ENCODE measurements around the gene TTK. TPM values are rescaled to one million over a fixed set of nuclear protein-coding genes. Genes with fewer than 3 reads are reported as not detected.

Gene TTK
- total and polyA plus RNA-seq, 8 donors, result 2.6 to 35.1 (median 15.9) TPM

- DNase-seq, result peak in 2 of 4 donors; percentile 38 to 41
- Histone ChIP-seq H3K27me3 (no peaks in the 10 kb centered on the region), H3K4me1 (peaks cover 6 to 7% of the 10 kb centered on the region in 2 donors), H3K9me3 (no peaks in the 10 kb centered on the region), H3K36me3 (no peaks in the 10 kb centered on the region), H3K4me3 (peak overlapping the region; percentile 48 to 63), H3K27ac (peak overlapping the region; percentile 85 to 91)
- intact Hi-C loops (cut with DNase I), result no loop called here
- TF ChIP-seq CTCF (IDR thresholded peaks at IDR 0.05), result no peak
- ATAC-seq, result peak; percentile 45
Observed at GRCh38 chr6:80003826-80004172, 650 bp upstream of the TTK start.

GRCh38 chr6:80005406-80005805 is 957 bp downstream of the TTK start:
- Histone ChIP-seq H3K9me3 (no peaks in the 10 kb centered on the region), H3K27me3 (no peaks in the 10 kb centered on the region), H3K36me3 (no peaks in the 10 kb centered on the region), H3K4me3 (no peak overlapping the region), H3K4me1 (peaks cover 6 to 7% of the 10 kb centered on the region in 2 donors), H3K27ac (no peak overlapping the region)
- no peak for ATAC-seq
- intact Hi-C loops (cut with DNase I), result no loop called here
- DNase-seq, result no peak
- TF ChIP-seq CTCF (IDR thresholded peaks at IDR 0.05), result no peak

- Histone ChIP-seq H3K4me1 (peaks cover 6 to 7% of the 10 kb centered on the region in 2 donors), H3K27ac (no peak overlapping the region), H3K9me3 (no peaks in the 10 kb centered on the region), H3K36me3 (no peaks in the 10 kb centered on the region), H3K4me3 (no peak overlapping the region), H3K27me3 (no peaks in the 10 kb centered on the region)
- DNase-seq (no peak), ATAC-seq (no peak)
- no peak for TF ChIP-seq CTCF (IDR thresholded peaks at IDR 0.05)
- intact Hi-C loops (cut with DNase I), result no loop called here
Observed at GRCh38 chr6:80006541-80006940, 2.1 kb downstream of the TTK start.

- no peak overlapping the region for H3K4me3 ChIP-seq
- no peak overlapping the region for H3K27ac ChIP-seq
- ATAC-seq, result no peak
- intact Hi-C loops (cut with DNase I), result no loop called here
- H3K27me3 ChIP-seq, result no peaks in the 10 kb centered on the region
- peaks cover 6 to 7% of the 10 kb centered on the region in 2 donors for H3K4me1 ChIP-seq
- H3K36me3 ChIP-seq, result no peaks in the 10 kb centered on the region
- no peaks in the 10 kb centered on the region for H3K9me3 ChIP-seq
- no peak for TF ChIP-seq CTCF (IDR thresholded peaks at IDR 0.05)
- DNase-seq, result no peak
Observed at GRCh38 chr6:80009531-80009930, 5.1 kb downstream of the TTK start.

GRCh38 chr6:80010288-80010687 is 5.8 kb downstream of the TTK start:
- intact Hi-C loops (cut with DNase I), result no loop called here
- no peaks in the 10 kb centered on the region for H3K4me1 ChIP-seq
- DNase-seq, result no peak

More at GRCh38 chr6:80010288-80010687, 5.8 kb downstream of the TTK start:
- Histone ChIP-seq H3K27me3 (no peaks in the 10 kb centered on the region), H3K4me3 (no peak overlapping the region), H3K36me3 (no peaks in the 10 kb centered on the region), H3K9me3 (no peaks in the 10 kb centered on the region), H3K27ac (no peak overlapping the region)
- ATAC-seq, result no peak
- TF ChIP-seq CTCF (IDR thresholded peaks at IDR 0.05), result no peak

Data from left lung (tissue), 10 donors.